ENCODE data around the gene PISD.
"Not testable (repeated sequence)": the region's sequence is repeated elsewhere in the genome, so short reads cannot be mapped to it uniquely, and the experiment has no call there.

The PISD gene

GRCh38 chr22:31661851-31662667 lies at the start of gene PISD:
Gene PISD (minus strand): TSS chr22:31662215. CDS start chr22:31662208, 7 bp downstream.
- Histone ChIP-seq H3K79me2 (ENCODE audit: low read length) (peaks cover 46% of the 10 kb centered on the region), H3K36me3 (replicated peaks; ENCODE audit: low read depth, low read length) (no peaks in the 10 kb centered on the region), H3K9me3 (ENCODE audit: insufficient read depth, low read length) (no peaks in the 10 kb centered on the region), H3K4me2 (ENCODE audit: low read length) (peak within 1 kb of the TSS; percentile 91), H3K27me3 (ENCODE audit: low read depth, low read length) (no peaks in the 10 kb centered on the region), H3K27ac (ENCODE audit: low read length) (peak within 1 kb of the TSS; percentile 84), H4K20me1 (ENCODE audit: insufficient read depth, low read length) (peaks cover 18% of the 10 kb centered on the region; the same call in 1 of the 2 replicates), H3K9ac (ENCODE audit: low read length) (peak within 1 kb of the TSS; percentile 76), H3K4me1 (ENCODE audit: low read length) (peaks cover 19% of the 10 kb centered on the region), H2AFZ (ENCODE audit: low read depth, low read length) (peak within 1 kb of the TSS; percentile 95), H3K4me3 (ENCODE audit: low read length) (peak within 1 kb of the TSS; percentile 90)
- TF ChIP-seq CTCF (IDR thresholded peaks at IDR 0.05; ENCODE audit: low read depth, low read length) (no peak), EZH2phosphoT487 (IDR thresholded peaks at IDR 0.05; ENCODE audit: low read depth) (no peak)

GRCh38 chr22:31711226-31711625 lies 49.2 kb upstream of the PISD start:
- H3K36me3 ChIP-seq (replicated peaks; ENCODE audit: low read depth, low read length): peaks cover 49% of the 10 kb centered on the region
- not testable (repeated sequence) for H3K27me3 ChIP-seq (ENCODE audit: low read depth, low read length); H3K9me3 ChIP-seq (ENCODE audit: insufficient read depth, low read length); H3K4me3 ChIP-seq (ENCODE audit: low read length); H3K27ac ChIP-seq (ENCODE audit: low read length); H3K4me2 ChIP-seq (ENCODE audit: low read length); H3K4me1 ChIP-seq (ENCODE audit: low read length); H3K9ac ChIP-seq (ENCODE audit: low read length); H4K20me1 ChIP-seq (ENCODE audit: insufficient read depth, low read length); H2AFZ ChIP-seq (ENCODE audit: low read depth, low read length)
- peaks cover 32% of the 10 kb centered on the region; the same call in 1 of the 2 replicates for H3K79me2 ChIP-seq (ENCODE audit: low read length)

- H3K27me3 ChIP-seq (ENCODE audit: low read depth, low read length): no peaks in the 10 kb centered on the region
These were observed 45.5 kb upstream of the PISD start for GRCh38 chr22:31707519-31707918.

GRCh38 chr22:31695423-31695822 lies 33.4 kb upstream of the PISD start:
- Histone ChIP-seq H3K27ac (ENCODE audit: low read length) (no peak overlapping the region), H3K79me2 (ENCODE audit: low read length) (no peaks in the 10 kb centered on the region), H3K9ac (ENCODE audit: low read length) (no peak overlapping the region), H3K36me3 (replicated peaks; ENCODE audit: low read depth, low read length) (peaks cover 47% of the 10 kb centered on the region), H3K27me3 (ENCODE audit: low read depth, low read length) (no peaks in the 10 kb centered on the region), H4K20me1 (ENCODE audit: insufficient read depth, low read length) (no peaks in the 10 kb centered on the region), H2AFZ (ENCODE audit: low read depth, low read length) (no peak overlapping the region), H3K4me1 (ENCODE audit: low read length) (peaks cover 12% of the 10 kb centered on the region), H3K4me3 (ENCODE audit: low read length) (no peak overlapping the region), H3K4me2 (ENCODE audit: low read length) (no peak overlapping the region), H3K9me3 (ENCODE audit: insufficient read depth, low read length) (no peaks in the 10 kb centered on the region)
- TF ChIP-seq EZH2phosphoT487 (IDR thresholded peaks at IDR 0.05; ENCODE audit: low read depth) (no peak), CTCF (IDR thresholded peaks at IDR 0.05; ENCODE audit: low read depth, low read length) (no peak)

More at GRCh38 chr22:31707519-31707918, 45.5 kb upstream of the PISD start:
- no peak overlapping the region for H3K9ac ChIP-seq (ENCODE audit: low read length)
- peaks cover 31% of the 10 kb centered on the region for H3K36me3 ChIP-seq (replicated peaks; ENCODE audit: low read depth, low read length)
- TF ChIP-seq CTCF (IDR thresholded peaks at IDR 0.05; ENCODE audit: low read depth, low read length) (no peak), EZH2phosphoT487 (IDR thresholded peaks at IDR 0.05; ENCODE audit: low read depth) (no peak)
- H4K20me1 ChIP-seq (ENCODE audit: insufficient read depth, low read length): no peaks in the 10 kb centered on the region; the same call in 1 of the 2 replicates
- no peak overlapping the region for H2AFZ ChIP-seq (ENCODE audit: low read depth, low read length)
- H3K4me2 ChIP-seq (ENCODE audit: low read length): no peak overlapping the region
- H3K4me1 ChIP-seq (ENCODE audit: low read length): no peaks in the 10 kb centered on the region
- no peak overlapping the region for H3K27ac ChIP-seq (ENCODE audit: low read length)
- H3K79me2 ChIP-seq (ENCODE audit: low read length): peaks cover 25% of the 10 kb centered on the region; the same call in 1 of the 2 replicates
- H3K4me3 ChIP-seq (ENCODE audit: low read length): no peak overlapping the region
- no peaks in the 10 kb centered on the region for H3K9me3 ChIP-seq (ENCODE audit: insufficient read depth, low read length)

- Histone ChIP-seq H3K4me1 (ENCODE audit: low read length) (peaks cover 12% of the 10 kb centered on the region), H3K36me3 (replicated peaks; ENCODE audit: low read depth, low read length) (peaks cover 51% of the 10 kb centered on the region)
- not testable (repeated sequence) for H3K27ac ChIP-seq (ENCODE audit: low read length); H2AFZ ChIP-seq (ENCODE audit: low read depth, low read length); H3K79me2 ChIP-seq (ENCODE audit: low read length); H3K4me3 ChIP-seq (ENCODE audit: low read length); H3K4me2 ChIP-seq (ENCODE audit: low read length); H4K20me1 ChIP-seq (ENCODE audit: insufficient read depth, low read length); H3K27me3 ChIP-seq (ENCODE audit: low read depth, low read length); H3K9ac ChIP-seq (ENCODE audit: low read length); H3K9me3 ChIP-seq (ENCODE audit: insufficient read depth, low read length)
These were observed 32.0 kb upstream of the PISD start for GRCh38 chr22:31694046-31694445.
